HG02870 (cell line): ENCODE results near the gene CABP1.
A peak's percentile ranks its signal among the peaks of the same experiment; 100 is the strongest.

Experiments
- ATAC-seq: cut with Tn5 transposase; IDR thresholded peaks from one replicate; pipeline ENCODE4 v1.9.1; 2021; ENCODE audit warnings: mild to moderate bottlenecking, moderate library complexity; ENCODE audit not compliant: unreplicated experiment

The CABP1 gene

GRCh38 chr12:120630104-120630892, 10.1 kb upstream of the CABP1 start:
- no peak for ATAC-seq

- ATAC-seq, result no peak
Measured at GRCh38 chr12:120631097-120631496, 9.3 kb upstream of the CABP1 start.

- peak; percentile 21 for ATAC-seq
Measured at GRCh38 chr12:120640861-120641833, 721 bp downstream of the CABP1 start.

GRCh38 chr12:120642121-120642520, 1.7 kb downstream of the CABP1 start:
- ATAC-seq, result no peak

GRCh38 chr12:120642826-120643225, 2.4 kb downstream of the CABP1 start:
- ATAC-seq, result no peak

GRCh38 chr12:120643574-120643973, 3.1 kb downstream of the CABP1 start:
- ATAC-seq, result no peak

GRCh38 chr12:120646044-120646443, 5.6 kb downstream of the CABP1 start:
- ATAC-seq, result no peak

- no peak for ATAC-seq
Measured at GRCh38 chr12:120647375-120647755, 6.9 kb downstream of the CABP1 start.

GRCh38 chr12:120649442-120650232, 9.2 kb downstream of the CABP1 start:
- no peak for ATAC-seq

- ATAC-seq, result no peak
Measured at GRCh38 chr12:120650233-120650690, 9.8 kb downstream of the CABP1 start.

GRCh38 chr12:120651821-120652220, 11.4 kb downstream of the CABP1 start:
- ATAC-seq, result no peak

- no peak for ATAC-seq
Measured at GRCh38 chr12:120652656-120653435, 12.4 kb downstream of the CABP1 start.

- ATAC-seq, result no peak
Measured at GRCh38 chr12:120653611-120654010, 13.2 kb downstream of the CABP1 start.

GRCh38 chr12:120654656-120655055, 14.2 kb downstream of the CABP1 start:
- no peak for ATAC-seq

GRCh38 chr12:120656008-120656407, 15.6 kb downstream of the CABP1 start:
- ATAC-seq, result no peak

GRCh38 chr12:120658286-120659150, 18.1 kb downstream of the CABP1 start:
- ATAC-seq, result no peak

- ATAC-seq, result no peak
Measured at GRCh38 chr12:120659151-120659525, 18.7 kb downstream of the CABP1 start.

GRCh38 chr12:120661432-120661831, 21.0 kb downstream of the CABP1 start:
- no peak for ATAC-seq

- peak; percentile 76 for ATAC-seq
Measured at GRCh38 chr12:120662879-120663278, 22.5 kb downstream of the CABP1 start.
